ENCODE measurements around the gene PRKAA2.

DNA sequence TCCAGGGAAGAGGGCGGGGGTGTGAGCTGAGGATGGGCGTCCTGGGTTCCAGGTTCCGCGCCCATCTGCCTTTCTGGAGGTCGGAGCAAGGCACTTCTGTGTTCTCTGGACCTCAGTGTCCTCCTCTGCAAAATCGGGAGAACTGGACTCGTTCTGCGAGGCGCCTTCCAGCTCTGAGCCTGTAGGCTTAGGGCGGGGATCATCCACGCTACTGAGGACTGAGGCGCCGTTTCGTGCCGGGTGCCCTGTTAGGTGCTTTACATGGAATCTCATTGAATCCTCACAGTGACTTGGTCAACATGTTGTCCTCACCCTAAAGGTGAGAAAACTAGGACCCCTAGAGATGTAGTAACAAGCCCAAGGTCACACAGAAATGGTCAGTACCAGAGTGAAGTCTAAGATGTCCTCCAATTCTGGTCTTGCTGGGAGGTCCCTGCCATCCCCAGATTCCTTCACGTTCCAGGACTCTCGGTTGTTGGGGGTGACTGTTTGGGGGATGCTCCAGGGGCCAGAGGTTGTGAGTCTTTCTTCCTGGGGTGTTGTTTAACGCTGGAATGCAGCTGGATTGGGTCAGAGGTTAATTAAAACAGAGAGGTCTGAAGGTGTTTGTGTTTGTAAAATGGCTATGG, 677 bp downstream of the PRKAA2 start:
- TF ChIP-seq EZH2 (IDR thresholded peaks at IDR 0.05; ENCODE audit: insufficient read depth, poor library complexity, severe bottlenecking), result no peak
- TF ChIP-seq EZH2phosphoT487 (IDR thresholded peaks at IDR 0.05; ENCODE audit: insufficient read depth, low read depth), result no peak
